SK-N-SH treated with all-trans-retinoic acid at 6 μM for 48 hours (cell line): Measurements from ENCODE around the gene TTC23.
"Not testable (repeated sequence)": the region's sequence is repeated elsewhere in the genome, so short reads cannot be mapped to it uniquely, and the experiment has no call there.

Experiments used
- ATAC-seq: fragments of 200-7000 bp; cut with Tn5 transposase; 3 replicates; pipeline ENCODE4 v1.9.1; 2020; ENCODE audit warnings: mild to moderate bottlenecking, moderate library complexity
- ARNTL ChIP-seq: fragments of 450-650 bp; formaldehyde crosslinking; IDR thresholded peaks from 2 replicates; pipeline ENCODE4 v1.5.0; 2020; ENCODE audit warnings: low read depth, mild to moderate bottlenecking, moderate library complexity, borderline replicate concordance
- BACH2 ChIP-seq: fragments of 250-450 bp; sonication (Bioruptor Pico); IDR thresholded peaks from 2 replicates; pipeline ENCODE4 v1.9.0; 2021; ENCODE audit warnings: mild to moderate bottlenecking, borderline replicate concordance
- CREB5 ChIP-seq: fragments of 250-450 bp; sonication (Bioruptor Pico); IDR thresholded peaks from 2 replicates; pipeline ENCODE4 v1.5.1; 2020; ENCODE audit warnings: low read depth, mild to moderate bottlenecking, moderate library complexity
- CSDC2 ChIP-seq: fragments of 250-450 bp; sonication (Bioruptor Pico); IDR thresholded peaks from 2 replicates; pipeline ENCODE4 v1.5.0; 2020; ENCODE audit warnings: mild to moderate bottlenecking, moderate library complexity
- ESRRG ChIP-seq: fragments of 250-450 bp; sonication (Bioruptor Pico); IDR thresholded peaks from 2 replicates; pipeline ENCODE4 v1.6.1; 2021; ENCODE audit warnings: mild to moderate bottlenecking
- GLIS3 ChIP-seq: fragments of 250-450 bp; sonication (Bioruptor Pico); IDR thresholded peaks from 2 replicates; pipeline ENCODE4 v1.5.0; 2020; ENCODE audit warnings: mild to moderate bottlenecking, moderate library complexity
- ISL1 ChIP-seq: fragments of 250-450 bp; sonication (Bioruptor Pico); IDR thresholded peaks from 2 replicates; pipeline ENCODE4 v2.1.2; 2022; ENCODE audit warnings: mild to moderate bottlenecking, moderate library complexity
- OSR1 ChIP-seq: fragments of 250-450 bp; sonication (Bioruptor Pico); IDR thresholded peaks from 2 replicates; pipeline ENCODE4 v1.8.0; 2022; ENCODE audit warnings: moderate library complexity, mild to moderate bottlenecking, inconsistent platforms
- PATZ1 ChIP-seq: fragments of 250-450 bp; sonication (Bioruptor Pico); IDR thresholded peaks from 2 replicates; pipeline ENCODE4 v1.8.0; 2020; ENCODE audit warnings: mild to moderate bottlenecking, moderate library complexity, borderline replicate concordance
- PPARA ChIP-seq: fragments of 250-450 bp; sonication (Bioruptor Pico); IDR thresholded peaks from 2 replicates; pipeline ENCODE4 v1.5.0; 2020; ENCODE audit warnings: mild to moderate bottlenecking, borderline replicate concordance
- RARB ChIP-seq: fragments of 250-450 bp; sonication (Bioruptor Pico); IDR thresholded peaks from 2 replicates; pipeline ENCODE4 v1.8.0; 2021; ENCODE audit warnings: mild to moderate bottlenecking, moderate library complexity
- SNAI2 ChIP-seq: fragments of 250-450 bp; sonication (Bioruptor Pico); IDR thresholded peaks from 2 replicates; pipeline ENCODE4 v1.5.0; 2020; ENCODE audit warnings: mild to moderate bottlenecking, moderate library complexity
- TCF4 ChIP-seq: fragments of 250-450 bp; sonication (Bioruptor Pico); IDR thresholded peaks from 2 replicates; pipeline ENCODE4 v1.8.0; 2021; ENCODE audit warnings: mild to moderate bottlenecking, moderate library complexity, borderline replicate concordance
- TOX ChIP-seq: fragments of 250-450 bp; sonication (Bioruptor Pico); IDR thresholded peaks from 2 replicates; pipeline ENCODE4 v1.8.0; 2021; ENCODE audit warnings: mild to moderate bottlenecking, moderate library complexity, borderline replicate concordance
- ZFP3 ChIP-seq: fragments of 250-450 bp; sonication (Bioruptor Pico); IDR thresholded peaks from 2 replicates; pipeline ENCODE4 v1.5.0; 2020; ENCODE audit warnings: mild to moderate bottlenecking, moderate library complexity
- ZFP30 ChIP-seq: fragments of 450-650 bp; formaldehyde crosslinking; IDR thresholded peaks from 2 replicates; pipeline ENCODE4 v1.5.0; 2022; ENCODE audit warnings: mild to moderate bottlenecking, moderate library complexity
- ZNF565 ChIP-seq: fragments of 450-650 bp; formaldehyde crosslinking; conservative IDR thresholded peaks from 2 replicates; pipeline ENCODE4 v1.5.0; 2020; ENCODE audit warnings: low read depth, mild to moderate bottlenecking, moderate library complexity
- ZNF70 ChIP-seq: fragments of 450-650 bp; formaldehyde crosslinking; IDR thresholded peaks from 2 replicates; pipeline ENCODE4 v1.5.0; 2020; ENCODE audit warnings: mild to moderate bottlenecking, moderate library complexity
- ZNF8 ChIP-seq: fragments of 450-650 bp; formaldehyde crosslinking; IDR thresholded peaks from 2 replicates; pipeline ENCODE4 v1.5.0; 2020; ENCODE audit warnings: mild to moderate bottlenecking, moderate library complexity
- TF ChIP-seq, protein P1 (sequence below): fragments of 250-450 bp; sonication (Bioruptor Pico); IDR thresholded peaks from 2 replicates; pipeline ENCODE4 v1.8.0; 2021; ENCODE audit warnings: low read depth, mild to moderate bottlenecking, moderate library complexity, borderline replicate concordance

TTC23 gene

DNA sequence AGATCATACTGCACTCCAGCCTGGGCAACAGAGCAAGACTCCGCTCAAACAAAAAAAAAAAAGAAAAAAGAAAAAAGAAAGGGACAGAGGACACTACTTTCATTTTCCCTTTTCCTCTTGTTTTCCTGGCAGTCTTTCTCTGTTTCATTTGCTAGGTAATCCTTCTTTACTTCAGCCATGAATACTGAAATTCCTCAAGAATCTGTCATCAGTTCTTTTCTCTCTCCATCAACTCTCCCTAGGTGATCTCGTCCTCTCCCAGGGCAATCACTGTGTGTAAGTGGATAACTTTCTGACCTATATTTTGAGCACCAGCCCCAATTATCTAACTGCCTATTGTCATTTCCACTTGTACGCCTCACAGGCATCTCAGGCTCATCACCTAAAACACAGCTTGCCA lies 51.5 kb downstream of the TTC23 start:
- no peak for TF ChIP-seq ISL1 (CRISPR knock-in tag)
- TF ChIP-seq ESRRG (CRISPR knock-in tag), result no peak
- no peak for TF ChIP-seq CREB5 (CRISPR knock-in tag)
- TF ChIP-seq, protein P1, sequence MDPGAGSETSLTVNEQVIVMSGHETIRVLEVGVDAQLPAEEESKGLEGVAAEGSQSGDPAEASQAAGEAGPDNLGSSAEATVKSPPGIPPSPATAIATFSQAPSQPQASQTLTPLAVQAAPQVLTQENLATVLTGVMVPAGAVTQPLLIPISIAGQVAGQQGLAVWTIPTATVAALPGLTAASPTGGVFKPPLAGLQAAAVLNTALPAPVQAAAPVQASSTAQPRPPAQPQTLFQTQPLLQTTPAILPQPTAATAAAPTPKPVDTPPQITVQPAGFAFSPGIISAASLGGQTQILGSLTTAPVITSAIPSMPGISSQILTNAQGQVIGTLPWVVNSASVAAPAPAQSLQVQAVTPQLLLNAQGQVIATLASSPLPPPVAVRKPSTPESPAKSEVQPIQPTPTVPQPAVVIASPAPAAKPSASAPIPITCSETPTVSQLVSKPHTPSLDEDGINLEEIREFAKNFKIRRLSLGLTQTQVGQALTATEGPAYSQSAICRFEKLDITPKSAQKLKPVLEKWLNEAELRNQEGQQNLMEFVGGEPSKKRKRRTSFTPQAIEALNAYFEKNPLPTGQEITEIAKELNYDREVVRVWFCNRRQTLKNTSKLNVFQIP (CRISPR knock-in tag), result no peak
- TF ChIP-seq TCF4 (CRISPR knock-in tag), result no peak
- no peak for TF ChIP-seq RARB (CRISPR knock-in tag)
- no peak for TF ChIP-seq ARNTL (CRISPR knock-in tag)
- TF ChIP-seq ZFP3 (CRISPR knock-in tag), result no peak
- no peak for TF ChIP-seq CSDC2
- TF ChIP-seq ZFP30, result no peak
- TF ChIP-seq PATZ1, result no peak
- no peak for TF ChIP-seq SNAI2
- no peak for TF ChIP-seq ZNF8 (CRISPR knock-in tag)
- TF ChIP-seq GLIS3, result no peak
- no peak for TF ChIP-seq OSR1 (CRISPR knock-in tag)
- no peak for TF ChIP-seq PPARA (CRISPR knock-in tag)
- no peak for TF ChIP-seq TOX (CRISPR knock-in tag)
- no peak for TF ChIP-seq ZNF70 (CRISPR knock-in tag)
- TF ChIP-seq BACH2, result no peak
- TF ChIP-seq ZNF565, result no peak
- no peak for ATAC-seq

- not testable (repeated sequence) for ATAC-seq
Observed at GRCh38 chr15:99192181-99192580, 57.2 kb downstream of the TTC23 start.

GRCh38 chr15:99187936-99188335 lies 61.4 kb downstream of the TTC23 start:
- ATAC-seq, result no peak

More at GRCh38 chr15:99187936-99188335, 61.4 kb downstream of the TTC23 start:
- TF ChIP-seq PATZ1, result no peak
- TF ChIP-seq RARB (CRISPR knock-in tag), result no peak
- no peak for TF ChIP-seq GLIS3
- no peak for TF ChIP-seq ARNTL (CRISPR knock-in tag)
- TF ChIP-seq ESRRG (CRISPR knock-in tag), result no peak
- no peak for TF ChIP-seq ZNF70 (CRISPR knock-in tag)
- TF ChIP-seq BACH2, result no peak
- TF ChIP-seq ISL1 (CRISPR knock-in tag), result no peak
- TF ChIP-seq TCF4 (CRISPR knock-in tag), result no peak
- TF ChIP-seq CREB5 (CRISPR knock-in tag), result no peak
- no peak for TF ChIP-seq ZFP30
- TF ChIP-seq, all 23 proteins: peak for 0
